HepG2 (cell line): ENCODE data around the gene LYPD1. TPM values are rescaled to one million over a fixed set of nuclear protein-coding genes. Genes with fewer than 3 reads are reported as not detected.

Experiments
- ATAC-seq: fragments of 200-7000 bp; cut with Tn5 transposase; 3 replicates; pipeline ENCODE4 v1.9.1; 2020; ENCODE audit warnings: mild to moderate bottlenecking, moderate library complexity
- BruUV-seq: library from RNA; stranded (reverse); fragments of 400-500 nt; replicated peaks from 2 replicates; lab custom pipeline; 2021; lab: Mats Ljungman, UMichigan
- CTCF ChIA-PET: fragments of 300-600 bp; formaldehyde crosslinking; extraction: SDS; loops from one replicate; lab custom pipeline; 2021; ENCODE audit warnings: low total read pairs, inconsistent platforms, low intra/inter-chr PET ratio; lab: Yijun Ruan, JAX
- POLR2A ChIA-PET: fragments of 350-600 bp; sonication (Branson Sonifier 250); formaldehyde crosslinking; loops from one replicate; lab custom pipeline; 2020; ENCODE audit warnings: antibody characterized with exemption, inconsistent platforms; lab: Yijun Ruan, JAX
- DNase-seq: peaks from one replicate; pipeline ENCODE4 v3.0.0-alpha.2; 2015; ENCODE audit warnings: low spot score
- FAIRE-seq: peaks from 3 replicates; lab custom pipeline; 2011; peaks lifted over from hg19 to GRCh38; lab: Jason Lieb, UNC
- H2AFZ ChIP-seq: one replicate; pipeline ENCODE4 v1.6.1; 2011; ENCODE audit warnings: low read length, inconsistent platforms
- H3K27ac ChIP-seq: fragments of 300-600 bp; 3 replicates; pipeline ENCODE4 v1.8.0; 2011; ENCODE audit warnings: mixed run types, mild to moderate bottlenecking, mixed read lengths, low read length, inconsistent platforms; ENCODE audit not compliant: insufficient read depth; ENCODE audit errors: extremely low read length
- H3K27me3 ChIP-seq, 2 experiments: fragments of 200-600 bp in 1 of 2; 2 replicates in 1 of 2; 3 replicates in 1 of 2; pipeline versions ENCODE4 v1.6.0 to v1.8.0; 2011; ENCODE audit warnings: low read length in 2 of 2, mild to moderate bottlenecking in 2 of 2, moderate library complexity in 2 of 2, inconsistent platforms in 1 of 2; ENCODE audit not compliant: insufficient read depth in 2 of 2, control insufficient read depth in 1 of 2
- H3K36me3 ChIP-seq, 2 experiments: fragments of 200-600 bp in 1 of 2; replicated peaks in 1 of 2; 2 replicates in 1 of 2; 3 replicates in 1 of 2; pipeline versions ENCODE4 v1.5.1 to v1.8.0; 2011; ENCODE audit warnings: low read length in 2 of 2, inconsistent platforms in 1 of 2; ENCODE audit not compliant: insufficient read depth in 2 of 2, control insufficient read depth in 1 of 2
- H3K4me1 ChIP-seq: 2 replicates; pipeline ENCODE4 v1.5.1; 2012; ENCODE audit warnings: low read length, inconsistent platforms; ENCODE audit not compliant: insufficient read depth
- H3K4me2 ChIP-seq: 2 replicates; pipeline ENCODE4 v1.6.0; 2011; ENCODE audit warnings: low read depth, low read length, inconsistent platforms
- H3K4me3 ChIP-seq, 3 experiments: fragments of 200-600 bp in 1 of 3; sonication (generic), shearing (Covaris generic) in 1 of 3; replicated peaks in 1 of 3; 2 replicates each; pipeline ENCODE4 v1.5.1; 2011 to 2016; ENCODE audit warnings: low read length in 3 of 3, inconsistent platforms in 2 of 3, low read depth in 2 of 3, mild to moderate bottlenecking in 2 of 3, control low read depth in 1 of 3, mixed read lengths in 1 of 3; ENCODE audit not compliant: insufficient read depth in 1 of 3
- H3K79me2 ChIP-seq: one replicate; pipeline ENCODE4 v1.6.1; 2011; ENCODE audit warnings: low read length, inconsistent platforms; ENCODE audit not compliant: insufficient read depth
- H3K9ac ChIP-seq: 2 replicates; pipeline ENCODE4 v1.6.0; 2011; ENCODE audit warnings: mild to moderate bottlenecking, low read depth, low read length, inconsistent platforms; ENCODE audit not compliant: insufficient read depth
- H3K9me3 ChIP-seq: 2 replicates; pipeline ENCODE4 v1.5.1; 2012; ENCODE audit warnings: mild to moderate bottlenecking, low read length
- H4K20me1 ChIP-seq: 2 replicates; pipeline ENCODE4 v1.6.0; 2011; ENCODE audit warnings: inconsistent platforms, mild to moderate bottlenecking, low read length, moderate library complexity; ENCODE audit not compliant: insufficient read depth
- HOXA3 ChIP-seq: sonication (generic); formaldehyde crosslinking; IDR thresholded peaks from 2 replicates; pipeline ENCODE4 v1.5.0; 2020; ENCODE audit warnings: missing genetic modification reagents
- KDM3A ChIP-seq: IDR thresholded peaks from 2 replicates; pipeline ENCODE4 v1.6.1; 2018; ENCODE audit warnings: low read depth, missing compliant biosample characterization
- NFE2L2 ChIP-seq: fragments of 150-350 bp; IDR thresholded peaks from 2 replicates; pipeline ENCODE4 v1.6.1; 2014; ENCODE audit warnings: low read length
- SMARCC2 ChIP-seq: fragments of 450-650 bp; IDR thresholded peaks from 2 replicates; pipeline ENCODE4 v1.6.1; 2017; ENCODE audit warnings: antibody characterized with exemption, mild to moderate bottlenecking
- SMARCE1 ChIP-seq: fragments of 450-650 bp; IDR thresholded peaks from 2 replicates; pipeline ENCODE4 v1.6.1; 2017; ENCODE audit warnings: borderline replicate concordance
- THAP9 ChIP-seq: sonication (generic); formaldehyde crosslinking; IDR thresholded peaks from 2 replicates; pipeline ENCODE4; 2020; ENCODE audit warnings: missing genetic modification reagents, mild to moderate bottlenecking, borderline replicate concordance
- ZNF460 ChIP-seq: sonication (generic); formaldehyde crosslinking; IDR thresholded peaks from 2 replicates; pipeline ENCODE4 v1.5.1; 2020; ENCODE audit warnings: missing genetic modification reagents, mild to moderate bottlenecking, borderline replicate concordance
- WGBS: methylation state at CpG from one replicate; pipeline ENCODE4 v1.1.6; 2017; ENCODE audit warnings: low lambda C conversion rate; 5-methylcytosine and 5-hydroxymethylcytosine counted together
- in situ Hi-C: cut with HindIII; loops from 2 replicates; pipeline ENCODE4 v1.10.0; 2017; ENCODE audit warnings: low pct_unique_long_range_greater_than_20kb; ENCODE audit not compliant: extremely low pct_ligation_motif_present
- intact Hi-C: fragments of 100-400 bp; cut with micrococcal nuclease; formaldehyde crosslinking; loops from one replicate; pipeline ENCODE4 v1.10.0; 2022; ENCODE audit not compliant: unreplicated experiment
- polyA plus RNA-seq, 8 experiments: library from polyadenylated mRNA; depleted of rRNA in 3 of 8; stranded (reverse) in 7 of 8; unstranded in 1 of 8; fragments of >200 nt; fragmentation: Illumina TruSeq in 4 of 8; extraction: Trizol in 4 of 8; gene quantifications; 2 replicates each; pipeline versions ENCODE4 v1.2.1 to v1.2.3, GENCODE V29; 2011 to 2016; ENCODE audit warnings: low read depth in 4 of 8, missing spikeins in 1 of 8, mixed read lengths in 1 of 8; ENCODE audit not compliant: insufficient read depth in 1 of 8
- total RNA-seq, 5 experiments: library from RNA; depleted of rRNA; stranded (reverse); fragments of >200 nt; fragmentation: Illumina TruSeq; extraction: Trizol; gene quantifications; 2 replicates each; pipeline ENCODE4 v1.2.3, GENCODE V29; 2016; ENCODE audit warnings: low read depth in 1 of 5
- TF ChIP-seq, protein P1 (sequence below): sonication (generic); formaldehyde crosslinking; IDR thresholded peaks from 2 replicates; pipeline ENCODE4 v1.4.0; 2020; ENCODE audit warnings: missing genetic modification reagents

LYPD1 gene
- total and polyA plus RNA-seq, 2 of the 13 experiments (the other 11 are each of a cell fraction or from before 2014, with no cell fraction given): not detected

DNA sequence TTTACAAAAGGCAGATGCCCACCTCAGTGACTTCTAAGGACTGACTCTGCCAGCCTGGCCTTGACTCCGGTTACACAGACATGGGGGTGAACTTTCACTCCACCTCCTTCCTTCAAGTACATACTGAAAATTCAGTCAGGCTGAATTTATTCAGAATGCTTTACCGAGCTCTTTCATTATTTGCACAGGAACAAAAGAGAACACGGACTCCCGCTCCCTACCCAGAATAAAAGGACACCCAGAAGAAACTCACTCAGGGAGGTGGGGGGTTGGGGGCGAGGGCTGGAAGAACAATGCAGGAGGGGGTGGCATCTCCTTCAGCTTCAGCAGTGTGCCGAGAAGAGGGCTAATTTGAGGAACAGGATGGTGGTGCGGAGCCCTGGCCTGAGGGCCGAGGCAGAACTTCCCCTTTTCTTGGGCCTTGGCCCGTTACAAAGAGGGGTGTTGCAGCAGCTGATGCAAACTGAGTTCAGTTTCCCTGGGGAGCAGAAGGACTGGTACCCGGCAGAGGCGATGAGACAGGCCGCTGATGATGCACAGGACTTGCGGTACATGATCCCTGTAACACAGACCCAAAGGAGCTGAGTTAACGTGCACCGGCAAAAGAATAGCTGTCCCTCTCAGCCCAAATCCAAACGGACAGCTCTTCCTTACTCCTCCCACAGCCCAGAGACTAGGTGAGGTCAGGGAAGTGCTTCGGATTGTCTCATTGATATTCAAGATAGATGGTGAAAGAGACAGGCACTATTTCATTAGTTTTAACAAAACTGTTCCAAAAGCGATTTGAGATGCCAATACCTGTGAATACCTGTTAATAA is 24.1 kb downstream of the LYPD1 start (continued):
- TF ChIP-seq, protein P1, sequence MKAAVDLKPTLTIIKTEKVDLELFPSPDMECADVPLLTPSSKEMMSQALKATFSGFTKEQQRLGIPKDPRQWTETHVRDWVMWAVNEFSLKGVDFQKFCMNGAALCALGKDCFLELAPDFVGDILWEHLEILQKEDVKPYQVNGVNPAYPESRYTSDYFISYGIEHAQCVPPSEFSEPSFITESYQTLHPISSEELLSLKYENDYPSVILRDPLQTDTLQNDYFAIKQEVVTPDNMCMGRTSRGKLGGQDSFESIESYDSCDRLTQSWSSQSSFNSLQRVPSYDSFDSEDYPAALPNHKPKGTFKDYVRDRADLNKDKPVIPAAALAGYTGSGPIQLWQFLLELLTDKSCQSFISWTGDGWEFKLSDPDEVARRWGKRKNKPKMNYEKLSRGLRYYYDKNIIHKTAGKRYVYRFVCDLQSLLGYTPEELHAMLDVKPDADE (CRISPR knock-in tag): no peak
- TF ChIP-seq SMARCE1: no peak
- no peak for TF ChIP-seq NFE2L2

DNA sequence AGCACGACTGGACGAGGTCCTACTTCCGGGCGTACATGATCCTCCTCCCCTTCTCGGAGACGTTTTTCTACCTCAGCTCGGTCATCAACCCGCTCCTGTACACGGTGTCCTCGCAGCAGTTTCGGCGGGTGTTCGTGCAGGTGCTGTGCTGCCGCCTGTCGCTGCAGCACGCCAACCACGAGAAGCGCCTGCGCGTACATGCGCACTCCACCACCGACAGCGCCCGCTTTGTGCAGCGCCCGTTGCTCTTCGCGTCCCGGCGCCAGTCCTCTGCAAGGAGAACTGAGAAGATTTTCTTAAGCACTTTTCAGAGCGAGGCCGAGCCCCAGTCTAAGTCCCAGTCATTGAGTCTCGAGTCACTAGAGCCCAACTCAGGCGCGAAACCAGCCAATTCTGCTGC is 24.8 kb downstream of the LYPD1 start:
- no peak overlapping the region for H3K4me2 ChIP-seq
- no peak overlapping the region for H3K4me3 ChIP-seq
- no peaks in the 10 kb centered on the region for H4K20me1 ChIP-seq
- DNase-seq (no peak), FAIRE-seq (no peak), ATAC-seq (no peak)
- no peak overlapping the region for H2AFZ ChIP-seq
- no peaks in the 10 kb centered on the region for H3K27me3 ChIP-seq
- TF ChIP-seq KDM3A (CRISPR knock-in tag): no peak
- no peak for TF ChIP-seq ZNF460 (CRISPR knock-in tag)
- no peak for TF ChIP-seq THAP9 (CRISPR knock-in tag)
- no peak for TF ChIP-seq SMARCC2
- TF ChIP-seq HOXA3 (CRISPR knock-in tag): no peak
- H3K79me2 ChIP-seq: no peaks in the 10 kb centered on the region
- WGBS: 87% methylated on average over 34 of the region's 35 CpGs
- H3K9me3 ChIP-seq: no peaks in the 10 kb centered on the region
- no peak overlapping the region for H3K9ac ChIP-seq
- H3K36me3 ChIP-seq: no peaks in the 10 kb centered on the region
- intact Hi-C loops: no loop called here
- peaks cover 8% of the 10 kb centered on the region; the same call in 1 of the 2 replicates for H3K4me1 ChIP-seq
- in situ Hi-C loops: no loop called here
- BruUV-seq: no TSS peak
- H3K27ac ChIP-seq: no peak overlapping the region
- ChIA-PET CTCF (no interaction called here), POLR2A (no interaction called here)
